NCI-H2081 treated with DMSO at 0.1 percent for 48 hours (cell line): ENCODE measurements around the gene EHBP1L1.

Experiments used
- DNase-seq: peaks from one replicate; lab custom pipeline; 2025; lab: John Stamatoyannopoulos, UW

Gene EHBP1L1

GRCh38 chr11:65575568-65576231 is at the start of gene EHBP1L1:
EHBP1L1 (plus strand) TSS chr11:65576053; CDS start chr11:65576303, 250 bp downstream.
- DNase-seq: no peak

GRCh38 chr11:65526744-65527143 is 49.1 kb upstream of the EHBP1L1 start:
- no peak for DNase-seq

GRCh38 chr11:65528819-65529350 is 47.0 kb upstream of the EHBP1L1 start:
- DNase-seq: no peak

GRCh38 chr11:65529475-65530156 is 46.2 kb upstream of the EHBP1L1 start:
- DNase-seq: no peak

- DNase-seq: no peak
Observed at GRCh38 chr11:65530157-65530496, 45.7 kb upstream of the EHBP1L1 start.

- no peak for DNase-seq
Observed at GRCh38 chr11:65532388-65533064, 43.3 kb upstream of the EHBP1L1 start.

- DNase-seq: no peak
Observed at GRCh38 chr11:65535102-65535501, 40.8 kb upstream of the EHBP1L1 start.

- DNase-seq: no peak
Observed at GRCh38 chr11:65536412-65537295, 39.2 kb upstream of the EHBP1L1 start.

- DNase-seq: no peak
Observed at GRCh38 chr11:65537296-65537597, 38.6 kb upstream of the EHBP1L1 start.

GRCh38 chr11:65537620-65538231 is 38.1 kb upstream of the EHBP1L1 start:
- no peak for DNase-seq

GRCh38 chr11:65538232-65538914 is 37.5 kb upstream of the EHBP1L1 start:
- DNase-seq: no peak

GRCh38 chr11:65538915-65539743 is 36.7 kb upstream of the EHBP1L1 start:
- DNase-seq: no peak

GRCh38 chr11:65539744-65540289 is 36.0 kb upstream of the EHBP1L1 start:
- no peak for DNase-seq

- DNase-seq: no peak
Observed at GRCh38 chr11:65540290-65541092, 35.4 kb upstream of the EHBP1L1 start.

GRCh38 chr11:65541093-65541982 is 34.5 kb upstream of the EHBP1L1 start:
- no peak for DNase-seq

- no peak for DNase-seq
Observed at GRCh38 chr11:65542738-65543390, 33.0 kb upstream of the EHBP1L1 start.

GRCh38 chr11:65545853-65546216 is 30.0 kb upstream of the EHBP1L1 start:
- no peak for DNase-seq
